ENCODE results near the gene RASGRP2.

Gene RASGRP2

GRCh38 chr11:64753019-64753379 is 9.1 kb upstream of the RASGRP2 start:
- DNase-seq (ENCODE audit: low read depth, low spot score): no peak
- H3K4me3 ChIP-seq (ENCODE audit: low read depth, low read length): no peak overlapping the region
- no peak for TF ChIP-seq CTCF (IDR thresholded peaks at IDR 0.05; ENCODE audit: low read depth, low read length)
- in situ Hi-C loops (cut with HindIII; ENCODE audit: low sequenced_read_pairs): no loop called here

GRCh38 chr11:64752175-64752970 is 8.4 kb upstream of the RASGRP2 start:
- DNase-seq (ENCODE audit: low read depth, low spot score): no peak
- no peak for TF ChIP-seq CTCF (IDR thresholded peaks at IDR 0.05; ENCODE audit: low read depth, low read length)
- in situ Hi-C loops (cut with HindIII; ENCODE audit: low sequenced_read_pairs): no loop called here
- no peak overlapping the region for H3K4me3 ChIP-seq (ENCODE audit: low read depth, low read length)

GRCh38 chr11:64751580-64751979 is 7.6 kb upstream of the RASGRP2 start:
- in situ Hi-C loops (cut with HindIII; ENCODE audit: low sequenced_read_pairs): no loop called here
- H3K4me3 ChIP-seq (ENCODE audit: low read depth, low read length): no peak overlapping the region
- no peak for TF ChIP-seq CTCF (IDR thresholded peaks at IDR 0.05; ENCODE audit: low read depth, low read length)
- no peak for DNase-seq (ENCODE audit: low read depth, low spot score)

- H3K4me3 ChIP-seq (ENCODE audit: low read depth, low read length): no peak overlapping the region
- in situ Hi-C loops (cut with HindIII; ENCODE audit: low sequenced_read_pairs): no loop called here
- DNase-seq (ENCODE audit: low read depth, low spot score): no peak
- TF ChIP-seq CTCF (IDR thresholded peaks at IDR 0.05; ENCODE audit: low read depth, low read length): no peak
Measured at GRCh38 chr11:64751136-64751535, 7.2 kb upstream of the RASGRP2 start.

- no peak overlapping the region for H3K4me3 ChIP-seq (ENCODE audit: low read depth, low read length)
- peak; percentile 16 for TF ChIP-seq CTCF (IDR thresholded peaks at IDR 0.05; ENCODE audit: low read depth, low read length)
- in situ Hi-C loops (cut with HindIII; ENCODE audit: low sequenced_read_pairs): no loop called here
- DNase-seq (ENCODE audit: low read depth, low spot score): no peak
Measured at GRCh38 chr11:64750361-64751054, 6.6 kb upstream of the RASGRP2 start.

GRCh38 chr11:64747961-64748665 is 4.2 kb upstream of the RASGRP2 start:
- in situ Hi-C loops (cut with HindIII; ENCODE audit: low sequenced_read_pairs): no loop called here
- no peak for DNase-seq (ENCODE audit: low read depth, low spot score)
- H3K4me3 ChIP-seq (ENCODE audit: low read depth, low read length): no peak overlapping the region
- TF ChIP-seq CTCF (IDR thresholded peaks at IDR 0.05; ENCODE audit: low read depth, low read length): no peak

Data from astrocyte of the spinal cord (primary cell).